Bronchial epithelial cell (primary cell): ENCODE data around the gene PLEKHM1. TPM values are rescaled to one million over a fixed set of nuclear protein-coding genes. Genes with fewer than 3 reads are reported as not detected.

ENCODE experiments used
- DNase-seq: peaks from one replicate; pipeline ENCODE4 v3.0.0-alpha.2; 2010; ENCODE audit warnings: low read depth
- FAIRE-seq: peaks from 2 replicates; lab custom pipeline; 2011; peaks lifted over from hg19 to GRCh38; lab: Jason Lieb, UNC
- H3K27me3 ChIP-seq: 2 replicates; pipeline ENCODE4 v1.5.1; 2011; ENCODE audit warnings: low read length; ENCODE audit not compliant: control insufficient read depth, insufficient read depth
- H3K36me3 ChIP-seq: 2 replicates; pipeline ENCODE4 v1.5.1; 2011; ENCODE audit warnings: low read length; ENCODE audit not compliant: control insufficient read depth, insufficient read depth
- H3K4me3 ChIP-seq: 2 replicates; pipeline ENCODE4 v1.5.1; 2011; ENCODE audit warnings: mild to moderate bottlenecking, low read depth, low read length, control low read depth
- total RNA-seq: library from RNA; depleted of rRNA; stranded (reverse); fragments of >200 nt; gene quantifications from 2 replicates; pipeline ENCODE4 v1.2.1, GENCODE V29; 2014
- TF ChIP-seq, protein P1 (sequence below): IDR thresholded peaks from 2 replicates; pipeline ENCODE4 v1.5.1; 2011; ENCODE audit warnings: mild to moderate bottlenecking, moderate library complexity, low read length, control low read depth, inconsistent platforms; ENCODE audit not compliant: insufficient read depth, severe bottlenecking

PLEKHM1 gene
- total RNA-seq, 1 donor from 2014 or later: 38.7 TPM

DNA sequence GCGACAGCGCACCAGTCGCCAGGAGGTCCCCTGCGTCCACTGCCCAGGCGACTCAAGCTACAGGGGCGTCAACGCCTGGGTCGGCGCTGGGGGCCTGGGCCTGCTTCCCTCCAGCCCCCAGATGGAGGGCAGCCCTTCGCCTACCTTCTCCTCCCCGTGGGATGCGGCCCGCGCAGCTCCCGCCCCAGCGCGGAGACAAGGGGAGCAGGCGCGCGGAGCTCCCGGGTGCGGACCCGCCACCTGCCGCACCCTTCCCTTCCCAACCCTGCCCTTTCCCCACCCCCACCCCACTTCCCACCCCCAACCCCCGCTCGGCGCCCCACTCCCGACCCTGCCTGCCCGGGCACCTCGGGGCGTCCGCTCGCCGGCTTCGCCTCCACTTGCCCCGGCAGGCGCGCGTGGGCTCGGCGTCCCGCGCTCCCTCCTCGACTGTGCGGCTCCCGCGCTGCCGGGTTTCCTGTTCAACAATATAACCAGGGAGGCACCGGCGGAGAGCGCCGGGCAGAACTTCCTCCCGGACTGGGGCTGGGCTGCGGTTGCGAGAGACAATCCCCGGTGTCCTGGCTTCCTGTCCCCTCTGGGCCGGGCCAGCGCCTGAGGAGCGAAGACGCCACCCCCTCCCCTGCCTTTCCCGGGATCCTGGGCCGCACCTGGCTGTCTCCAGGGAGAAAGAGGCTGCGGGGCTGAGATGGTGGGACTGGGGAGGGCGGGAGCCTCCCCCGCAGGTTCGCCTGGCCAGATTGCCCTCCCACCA lies 57.9 kb downstream of the PLEKHM1 start, which contains the start of gene ARHGAP27:
TSS of gene ARHGAP27 (minus strand) at position 466 of the 754 bp plus-strand sequence. CDS start 2,591 bp downstream, outside the sequence.
- DNase-seq (no peak), FAIRE-seq (no peak)
- TF ChIP-seq, protein P1, sequence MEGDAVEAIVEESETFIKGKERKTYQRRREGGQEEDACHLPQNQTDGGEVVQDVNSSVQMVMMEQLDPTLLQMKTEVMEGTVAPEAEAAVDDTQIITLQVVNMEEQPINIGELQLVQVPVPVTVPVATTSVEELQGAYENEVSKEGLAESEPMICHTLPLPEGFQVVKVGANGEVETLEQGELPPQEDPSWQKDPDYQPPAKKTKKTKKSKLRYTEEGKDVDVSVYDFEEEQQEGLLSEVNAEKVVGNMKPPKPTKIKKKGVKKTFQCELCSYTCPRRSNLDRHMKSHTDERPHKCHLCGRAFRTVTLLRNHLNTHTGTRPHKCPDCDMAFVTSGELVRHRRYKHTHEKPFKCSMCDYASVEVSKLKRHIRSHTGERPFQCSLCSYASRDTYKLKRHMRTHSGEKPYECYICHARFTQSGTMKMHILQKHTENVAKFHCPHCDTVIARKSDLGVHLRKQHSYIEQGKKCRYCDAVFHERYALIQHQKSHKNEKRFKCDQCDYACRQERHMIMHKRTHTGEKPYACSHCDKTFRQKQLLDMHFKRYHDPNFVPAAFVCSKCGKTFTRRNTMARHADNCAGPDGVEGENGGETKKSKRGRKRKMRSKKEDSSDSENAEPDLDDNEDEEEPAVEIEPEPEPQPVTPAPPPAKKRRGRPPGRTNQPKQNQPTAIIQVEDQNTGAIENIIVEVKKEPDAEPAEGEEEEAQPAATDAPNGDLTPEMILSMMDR: no peak
- Histone ChIP-seq H3K4me3 (peak within 1 kb of the TSS; percentile 89), H3K27me3 (no peaks in the 10 kb centered on the region), H3K36me3 (peaks cover 15% of the 10 kb centered on the region)

DNA sequence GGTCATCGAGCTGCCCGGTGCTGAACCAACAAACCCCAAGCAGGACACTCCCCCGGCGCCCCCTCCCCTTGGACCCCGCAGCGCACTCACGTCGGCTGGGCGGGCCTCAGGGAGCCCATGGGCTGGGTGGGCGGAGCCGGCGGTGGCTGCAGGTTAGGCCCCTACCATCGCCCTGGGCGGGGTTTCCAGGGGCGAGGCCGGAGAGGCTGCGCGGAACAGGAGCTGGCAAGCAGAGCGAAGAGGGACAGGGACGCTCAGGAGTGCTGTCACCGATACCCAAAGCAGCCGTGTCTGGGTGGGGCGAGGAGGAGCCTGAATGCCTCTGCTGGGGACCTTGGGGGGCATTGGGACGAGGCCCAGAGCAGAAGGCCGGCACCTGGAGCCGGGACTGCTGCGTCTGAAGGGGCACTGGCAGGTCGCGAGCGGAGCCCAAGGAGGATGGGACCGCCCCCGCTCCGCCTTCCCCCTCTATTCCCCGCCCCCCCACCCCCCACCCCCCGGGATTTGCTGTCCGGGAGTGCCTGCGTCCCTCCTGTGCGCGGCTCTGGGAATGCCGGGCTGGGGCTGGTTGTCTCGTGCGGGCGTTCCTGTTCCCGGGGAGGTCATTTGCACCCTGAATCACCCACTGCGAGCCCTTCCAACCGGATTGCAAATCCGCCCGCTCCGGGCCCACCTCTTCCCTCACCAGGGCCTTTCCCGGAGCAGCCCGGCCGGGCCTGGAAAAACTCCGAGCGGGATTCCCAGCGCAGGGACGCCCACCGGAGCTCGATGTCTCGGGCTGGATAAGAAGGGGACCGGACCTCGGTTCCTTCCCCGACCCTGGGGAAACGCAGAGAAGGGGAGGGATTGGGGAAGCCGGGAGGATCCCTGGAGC lies 58.8 kb downstream of the PLEKHM1 start:
- TF ChIP-seq, protein P1: no peak
- no peaks in the 10 kb centered on the region for H3K27me3 ChIP-seq
- H3K36me3 ChIP-seq: peaks cover 13% of the 10 kb centered on the region
- DNase-seq (peak; percentile 83), FAIRE-seq (no peak)
- peak overlapping the region; percentile 89 for H3K4me3 ChIP-seq

DNA sequence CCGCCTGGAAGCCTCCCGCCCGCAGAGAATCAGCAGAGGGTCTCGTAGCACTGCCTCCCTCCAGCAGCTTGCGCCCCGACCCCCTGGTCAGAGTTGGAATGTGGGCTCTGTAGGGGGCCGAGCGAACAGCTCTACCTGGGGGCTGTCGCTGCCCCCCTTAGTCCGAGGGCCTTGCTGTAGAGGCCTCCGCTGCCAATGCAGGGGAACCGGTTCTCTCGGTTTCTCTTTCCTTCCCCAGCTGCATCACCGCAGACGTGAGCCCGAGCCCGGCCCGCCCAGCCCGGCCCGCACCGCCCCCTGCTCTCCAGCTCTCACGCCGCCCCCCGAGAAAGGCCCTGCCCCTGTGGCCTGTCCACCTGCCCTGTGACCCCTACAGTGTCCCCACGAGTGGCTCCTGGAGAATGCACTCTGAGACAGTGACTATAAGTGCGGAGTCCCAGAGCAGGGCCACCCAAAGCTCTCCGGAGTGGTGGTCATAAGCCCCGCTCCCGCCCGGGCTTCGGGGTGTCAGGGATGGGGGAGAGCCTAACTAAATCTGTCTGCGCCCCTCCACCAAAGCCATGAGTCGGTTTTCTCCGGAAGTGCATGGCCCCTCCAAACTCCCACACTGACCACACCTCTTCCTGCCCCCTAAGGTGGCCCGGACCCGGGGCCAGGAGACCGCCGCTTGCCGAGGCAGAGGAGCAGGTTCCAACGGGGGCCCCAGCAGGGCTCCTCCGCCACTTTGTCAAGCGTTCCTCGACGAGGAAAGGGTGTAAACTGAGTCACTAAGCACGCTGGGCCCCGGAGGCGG lies 59.6 kb downstream of the PLEKHM1 start:
- Histone ChIP-seq H3K4me3 (peak overlapping the region; percentile 89), H3K27me3 (no peaks in the 10 kb centered on the region), H3K36me3 (peaks cover 8% of the 10 kb centered on the region)
- TF ChIP-seq, protein P1: no peak
- DNase-seq: peak; percentile 77
- FAIRE-seq: no peak

DNA sequence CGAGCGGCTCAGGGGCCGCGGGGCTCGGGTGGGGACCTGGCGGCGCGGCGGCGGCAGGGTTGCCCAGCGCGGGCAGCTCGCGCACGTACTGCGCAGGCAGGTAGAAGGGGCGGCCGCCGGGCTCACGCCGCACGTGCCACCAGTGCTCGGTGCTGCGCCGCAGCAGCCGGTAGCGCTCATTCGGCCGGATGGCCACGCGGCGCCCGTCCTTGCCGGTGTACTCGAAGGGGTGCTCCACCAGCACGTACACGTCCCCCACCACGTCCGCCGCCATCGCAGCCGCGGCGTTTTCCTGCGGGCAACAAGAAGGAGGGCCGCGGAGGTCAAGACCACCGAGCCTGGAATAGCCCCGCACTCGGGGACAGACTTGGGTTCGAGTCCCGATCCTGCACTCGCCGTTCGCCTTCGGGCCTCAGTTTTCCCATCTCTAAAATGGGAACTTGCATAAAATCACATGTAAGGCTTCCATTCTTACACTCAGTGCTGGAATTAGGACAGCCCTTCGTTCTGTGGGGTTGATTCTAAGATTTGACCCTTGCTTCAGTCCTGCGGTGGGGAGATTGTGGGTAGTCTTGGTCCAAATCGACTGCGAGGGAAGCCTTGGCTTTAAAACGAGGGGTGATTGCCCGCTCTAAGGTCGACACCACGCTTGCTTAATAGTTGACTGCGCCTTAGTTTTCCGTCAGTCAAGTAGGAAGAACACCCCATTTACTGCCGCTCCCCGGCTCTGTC lies 60.3 kb downstream of the PLEKHM1 start:
- Histone ChIP-seq H3K4me3 (peak overlapping the region; percentile 89), H3K36me3 (peaks cover 6% of the 10 kb centered on the region), H3K27me3 (no peaks in the 10 kb centered on the region)
- FAIRE-seq (no peak), DNase-seq (no peak)
- TF ChIP-seq, protein P1: no peak
